MM.1S (cell line): ENCODE data around the gene SETD1A.

Experiments used
- DNase-seq: peaks from one replicate; pipeline ENCODE4 v3.0.0-alpha.2; 2015
- H2AFZ ChIP-seq: fragments of 300-600 bp; sonication (generic); 2 replicates; pipeline ENCODE4 v1.6.0; 2016; ENCODE audit warnings: antibody characterized with exemption, low read length
- H3F3A ChIP-seq: fragments of 300-600 bp; sonication (generic); 2 replicates; pipeline ENCODE4 v1.6.1; 2016; ENCODE audit warnings: mild to moderate bottlenecking, antibody characterized with exemption, low read length, moderate library complexity, mixed read lengths; ENCODE audit not compliant: insufficient read depth
- H3K27ac ChIP-seq: fragments of 300-600 bp; sonication (generic); 2 replicates; pipeline ENCODE4 v1.5.1; 2016; ENCODE audit warnings: mild to moderate bottlenecking, low read length
- H3K27me3 ChIP-seq: fragments of 300-600 bp; sonication (generic); replicated peaks from 2 replicates; pipeline ENCODE4 v1.6.0; 2016; ENCODE audit warnings: low read length; ENCODE audit not compliant: insufficient read depth
- H3K36me3 ChIP-seq: fragments of 300-600 bp; sonication (generic); replicated peaks from 2 replicates; pipeline ENCODE4 v1.6.1; 2016; ENCODE audit warnings: mild to moderate bottlenecking, low read length, mixed read lengths; ENCODE audit not compliant: insufficient read depth
- H3K4me1 ChIP-seq: fragments of 300-600 bp; sonication (generic); 2 replicates; pipeline ENCODE4 v1.6.1; 2016; ENCODE audit warnings: low read length, mixed read lengths
- H3K4me2 ChIP-seq: fragments of 300-600 bp; sonication (generic); 2 replicates; pipeline ENCODE4 v1.6.0; 2016; ENCODE audit warnings: low read depth, low read length
- H3K4me3 ChIP-seq: fragments of 300-600 bp; sonication (generic); 2 replicates; pipeline ENCODE4 v1.5.1; 2016; ENCODE audit warnings: low read length, mixed read lengths
- H3K79me2 ChIP-seq: fragments of 300-600 bp; sonication (generic); 2 replicates; pipeline ENCODE4 v1.6.1; 2016; ENCODE audit warnings: mixed run types, low read length, mixed read lengths
- H3K9ac ChIP-seq: fragments of 300-600 bp; sonication (generic); 2 replicates; pipeline ENCODE4 v1.6.1; 2016; ENCODE audit warnings: low read length, mixed read lengths
- H3K9me2 ChIP-seq: fragments of 300-600 bp; sonication (generic); replicated peaks from 2 replicates; pipeline ENCODE4 v1.6.1; 2016; ENCODE audit warnings: mild to moderate bottlenecking, low read length, mixed read lengths; ENCODE audit not compliant: insufficient read depth
- H3K9me3 ChIP-seq: fragments of 300-600 bp; sonication (generic); replicated peaks from 2 replicates; pipeline ENCODE4 v1.6.1; 2016; ENCODE audit warnings: mild to moderate bottlenecking, low read length, mixed read lengths; ENCODE audit not compliant: insufficient read depth
- H4K20me1 ChIP-seq: fragments of 300-600 bp; sonication (generic); 2 replicates; pipeline ENCODE4 v1.6.1; 2016; ENCODE audit warnings: mild to moderate bottlenecking, low read length, moderate library complexity, mixed read lengths; ENCODE audit not compliant: insufficient read depth
- EZH2 ChIP-seq: fragments of 300-600 bp; sonication (generic); optimal IDR thresholded peaks from 2 replicates; pipeline ENCODE3; 2017; ENCODE audit warnings: low read depth, mild to moderate bottlenecking, antibody characterized with exemption, low read length, mixed read lengths
- EZH2phosphoT487 ChIP-seq: fragments of 300-600 bp; sonication (generic); IDR thresholded peaks from 2 replicates; pipeline ENCODE4 v1.6.1; 2018; ENCODE audit warnings: antibody characterized with exemption, low read length
- TF ChIP-seq, protein P1 (sequence below): fragments of 300-600 bp; sonication (generic); IDR thresholded peaks from 2 replicates; pipeline ENCODE4 v1.5.1; 2016; ENCODE audit warnings: antibody characterized with exemption, low read length, mixed read lengths

The SETD1A gene

DNA sequence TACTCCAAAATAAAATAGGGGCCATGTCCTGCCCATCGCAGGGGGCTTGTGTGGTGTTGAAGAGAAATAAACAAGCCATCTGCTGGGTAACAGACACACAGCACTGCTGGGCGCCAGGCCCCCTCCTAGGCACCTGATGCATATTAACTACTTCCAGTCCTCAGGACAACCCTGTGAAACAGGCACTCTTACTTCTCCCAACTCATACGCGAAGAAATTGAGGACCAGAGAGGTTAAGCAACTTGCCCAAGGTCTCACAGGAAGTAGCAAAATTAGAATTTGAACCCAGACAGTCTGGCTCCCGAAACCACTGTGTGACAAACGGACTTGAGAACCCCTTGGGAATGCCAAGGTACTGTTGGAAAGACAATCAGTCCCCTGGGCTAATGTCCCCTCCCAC, 50.1 kb downstream of the SETD1A start:
- TF ChIP-seq EZH2: no peak
- TF ChIP-seq, protein P1, sequence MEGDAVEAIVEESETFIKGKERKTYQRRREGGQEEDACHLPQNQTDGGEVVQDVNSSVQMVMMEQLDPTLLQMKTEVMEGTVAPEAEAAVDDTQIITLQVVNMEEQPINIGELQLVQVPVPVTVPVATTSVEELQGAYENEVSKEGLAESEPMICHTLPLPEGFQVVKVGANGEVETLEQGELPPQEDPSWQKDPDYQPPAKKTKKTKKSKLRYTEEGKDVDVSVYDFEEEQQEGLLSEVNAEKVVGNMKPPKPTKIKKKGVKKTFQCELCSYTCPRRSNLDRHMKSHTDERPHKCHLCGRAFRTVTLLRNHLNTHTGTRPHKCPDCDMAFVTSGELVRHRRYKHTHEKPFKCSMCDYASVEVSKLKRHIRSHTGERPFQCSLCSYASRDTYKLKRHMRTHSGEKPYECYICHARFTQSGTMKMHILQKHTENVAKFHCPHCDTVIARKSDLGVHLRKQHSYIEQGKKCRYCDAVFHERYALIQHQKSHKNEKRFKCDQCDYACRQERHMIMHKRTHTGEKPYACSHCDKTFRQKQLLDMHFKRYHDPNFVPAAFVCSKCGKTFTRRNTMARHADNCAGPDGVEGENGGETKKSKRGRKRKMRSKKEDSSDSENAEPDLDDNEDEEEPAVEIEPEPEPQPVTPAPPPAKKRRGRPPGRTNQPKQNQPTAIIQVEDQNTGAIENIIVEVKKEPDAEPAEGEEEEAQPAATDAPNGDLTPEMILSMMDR: no peak
- TF ChIP-seq EZH2phosphoT487: no peak
- no peaks in the 10 kb centered on the region for H4K20me1 ChIP-seq
- no peaks in the 10 kb centered on the region for H3K36me3 ChIP-seq
- H3K27me3 ChIP-seq: peaks cover 89% of the 10 kb centered on the region
- no peaks in the 10 kb centered on the region for H3K4me1 ChIP-seq
- no peak overlapping the region for H3K9ac ChIP-seq
- no peaks in the 10 kb centered on the region for H3K9me3 ChIP-seq
- no peak overlapping the region for H3K4me2 ChIP-seq
- H3K9me2 ChIP-seq: no peaks in the 10 kb centered on the region
- no peaks in the 10 kb centered on the region for H3F3A ChIP-seq
- DNase-seq: no peak
- no peaks in the 10 kb centered on the region for H3K79me2 ChIP-seq
- no peak overlapping the region for H3K4me3 ChIP-seq
- no peak overlapping the region for H3K27ac ChIP-seq
- H2AFZ ChIP-seq: no peak overlapping the region

DNA sequence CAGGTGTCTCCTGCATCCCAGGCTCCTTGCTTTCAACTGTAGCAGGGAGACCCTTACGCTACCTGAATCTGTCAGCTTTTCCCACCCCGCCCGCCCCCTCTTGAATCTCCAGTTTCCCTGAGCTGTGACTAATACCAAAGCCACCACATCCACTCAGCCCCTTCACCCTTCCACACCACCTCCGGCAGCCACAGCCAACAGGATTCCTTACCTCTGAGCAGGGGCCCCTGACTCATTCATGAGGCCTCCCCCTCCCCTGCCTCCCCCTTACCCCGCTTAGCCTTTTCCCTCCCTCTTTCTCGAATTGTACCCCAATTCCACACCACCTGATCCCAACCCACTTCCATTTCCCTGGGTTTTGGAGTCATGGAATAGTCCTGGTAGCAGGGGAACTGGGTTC, 50.6 kb downstream of the SETD1A start:
- Histone ChIP-seq H3K4me1 (no peaks in the 10 kb centered on the region), H3K79me2 (no peaks in the 10 kb centered on the region), H3K9me2 (no peaks in the 10 kb centered on the region), H2AFZ (no peak overlapping the region), H3K27me3 (peaks cover 84% of the 10 kb centered on the region), H3K27ac (no peak overlapping the region), H3K9me3 (no peaks in the 10 kb centered on the region), H3K9ac (no peak overlapping the region), H3K4me2 (no peak overlapping the region), H3K36me3 (no peaks in the 10 kb centered on the region), H3K4me3 (no peak overlapping the region), H4K20me1 (no peaks in the 10 kb centered on the region), H3F3A (no peaks in the 10 kb centered on the region)
- TF ChIP-seq, protein P1: no peak
- no peak for TF ChIP-seq EZH2
- DNase-seq: no peak

DNA sequence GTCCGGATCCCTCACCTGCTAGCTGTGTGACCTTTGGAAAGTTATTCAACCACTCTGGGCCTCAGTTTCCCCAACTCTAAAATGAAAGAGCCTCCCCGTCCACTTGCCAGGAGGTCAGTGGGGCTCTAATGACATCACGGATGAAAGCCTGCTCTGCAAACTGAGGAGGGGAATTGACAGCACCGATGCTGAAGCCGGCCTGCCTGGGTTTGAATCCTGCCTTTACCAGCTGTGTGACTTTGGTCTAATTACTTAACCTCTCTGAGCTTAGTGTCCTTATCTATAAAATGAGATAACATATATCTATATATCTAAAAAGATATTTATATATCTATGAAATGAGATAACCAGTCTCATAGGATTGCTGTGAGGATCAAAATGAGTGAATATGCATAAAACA, 51.0 kb downstream of the SETD1A start:
- no peak for DNase-seq
- Histone ChIP-seq H4K20me1 (no peaks in the 10 kb centered on the region), H3K9me2 (no peaks in the 10 kb centered on the region), H3K79me2 (no peaks in the 10 kb centered on the region), H3K27me3 (peaks cover 83% of the 10 kb centered on the region), H3K36me3 (no peaks in the 10 kb centered on the region), H2AFZ (no peak overlapping the region), H3K27ac (no peak overlapping the region), H3K4me3 (no peak overlapping the region), H3K9me3 (no peaks in the 10 kb centered on the region), H3K4me2 (no peak overlapping the region), H3K9ac (no peak overlapping the region), H3K4me1 (no peaks in the 10 kb centered on the region), H3F3A (no peaks in the 10 kb centered on the region)
- TF ChIP-seq, protein P1: no peak
- TF ChIP-seq EZH2phosphoT487 (no peak), EZH2 (no peak)

DNA sequence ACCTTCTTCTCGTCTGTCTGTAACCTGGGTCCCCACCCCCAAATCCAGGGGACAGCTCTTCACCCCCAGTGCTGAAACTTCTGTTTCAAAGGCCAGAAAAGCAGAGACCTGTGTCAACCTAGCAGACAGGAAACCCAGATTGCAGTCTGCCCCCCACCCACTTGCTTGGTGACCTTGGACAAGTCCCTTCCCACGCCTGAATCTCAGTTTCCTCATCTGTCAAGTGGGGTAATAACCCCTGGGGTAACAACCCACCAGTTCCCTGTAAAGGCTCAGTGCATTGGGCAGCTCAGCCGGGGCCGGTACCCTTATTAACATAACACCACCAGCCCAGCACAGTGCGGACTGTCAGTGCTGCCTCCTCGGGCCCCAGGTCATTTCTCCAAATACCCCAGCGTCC, 51.6 kb downstream of the SETD1A start:
- H3K4me3 ChIP-seq: no peak overlapping the region

More for the DNA sequence above, 51.6 kb downstream of the SETD1A start:
- Histone ChIP-seq H3F3A (no peaks in the 10 kb centered on the region), H2AFZ (no peak overlapping the region), H3K27ac (no peak overlapping the region), H3K79me2 (no peaks in the 10 kb centered on the region), H4K20me1 (no peaks in the 10 kb centered on the region), H3K9me2 (no peaks in the 10 kb centered on the region), H3K9ac (no peak overlapping the region), H3K4me2 (no peak overlapping the region), H3K9me3 (no peaks in the 10 kb centered on the region), H3K27me3 (peaks cover 80% of the 10 kb centered on the region), H3K4me1 (no peaks in the 10 kb centered on the region), H3K36me3 (no peaks in the 10 kb centered on the region)
- no peak for DNase-seq
- TF ChIP-seq EZH2phosphoT487 (no peak), EZH2 (no peak)
- TF ChIP-seq, protein P1: no peak
